Ecto neural progenitor cell (in vitro differentiated cells): ENCODE results near the gene PPP5C.
A peak's percentile ranks its signal among the peaks of the same experiment; 100 is the strongest.
"Not testable (repeated sequence)": the region's sequence is repeated elsewhere in the genome, so short reads cannot be mapped to it uniquely, and the experiment has no call there.

Experiments used
- DNase-seq: peaks from one replicate; pipeline ENCODE4 v3.0.0-alpha.2; 2018; ENCODE audit warnings: low spot score

Gene PPP5C

GRCh38 chr19:46386996-46387712, 40.3 kb downstream of the PPP5C start:
- no peak for DNase-seq

- no peak for DNase-seq
Observed at GRCh38 chr19:46387713-46388130, 40.8 kb downstream of the PPP5C start.

- DNase-seq: no peak
Observed at GRCh38 chr19:46388311-46389095, 41.6 kb downstream of the PPP5C start.

GRCh38 chr19:46390121-46390858, 43.4 kb downstream of the PPP5C start:
- DNase-seq: no peak

DNA sequence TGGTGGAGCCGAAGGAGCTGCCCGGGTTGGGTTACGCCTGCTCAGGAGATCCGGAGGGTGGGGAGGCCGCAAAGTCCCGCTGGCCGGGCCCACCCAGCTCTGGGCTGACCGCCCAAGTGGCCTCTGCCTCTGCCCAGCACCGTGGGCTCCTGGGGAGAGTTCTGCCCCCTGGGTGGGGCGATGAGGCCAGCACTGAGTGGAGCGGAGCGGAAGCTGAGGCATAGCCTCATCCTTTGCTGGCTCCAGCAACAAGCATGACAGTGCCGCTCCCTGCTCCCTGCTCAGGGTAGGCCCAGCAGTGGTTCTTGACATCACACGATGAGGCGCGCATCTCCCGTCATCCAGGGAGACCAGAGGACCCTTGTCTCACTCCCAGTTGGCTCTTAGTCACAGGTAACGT, 44.0 kb downstream of the PPP5C start:
- DNase-seq: no peak

GRCh38 chr19:46391296-46392251, 44.7 kb downstream of the PPP5C start:
- DNase-seq: peak; percentile 45

DNA sequence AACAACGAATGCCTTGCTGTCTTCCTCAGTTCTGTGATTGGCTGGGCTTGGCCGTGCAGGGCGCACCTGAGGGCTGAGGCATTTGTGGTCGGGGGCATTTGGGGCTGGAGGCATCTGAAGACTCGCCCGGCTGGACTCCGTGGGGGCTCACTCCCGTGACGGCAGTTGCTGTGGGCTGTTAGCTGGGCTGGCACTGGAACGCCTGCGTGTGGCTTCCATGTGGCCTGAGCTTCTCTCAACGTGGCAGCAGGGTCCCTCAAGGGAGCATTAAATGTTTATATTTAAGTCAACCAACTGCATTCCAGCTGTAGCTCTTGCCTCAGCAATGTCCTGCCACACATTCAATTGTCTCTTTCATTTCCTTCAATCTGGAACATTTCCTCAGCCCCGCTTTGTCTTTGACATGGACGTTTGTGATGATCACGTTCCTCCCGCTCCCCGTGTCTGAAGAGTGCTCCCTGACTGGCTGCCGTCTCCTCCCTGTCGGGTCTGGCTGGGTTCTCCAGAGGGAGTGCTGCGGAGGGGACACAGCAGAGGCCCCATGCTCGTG, 45.4 kb downstream of the PPP5C start:
- no peak for DNase-seq

- DNase-seq: no peak
Observed at GRCh38 chr19:46392837-46393236, 46.0 kb downstream of the PPP5C start.

DNA sequence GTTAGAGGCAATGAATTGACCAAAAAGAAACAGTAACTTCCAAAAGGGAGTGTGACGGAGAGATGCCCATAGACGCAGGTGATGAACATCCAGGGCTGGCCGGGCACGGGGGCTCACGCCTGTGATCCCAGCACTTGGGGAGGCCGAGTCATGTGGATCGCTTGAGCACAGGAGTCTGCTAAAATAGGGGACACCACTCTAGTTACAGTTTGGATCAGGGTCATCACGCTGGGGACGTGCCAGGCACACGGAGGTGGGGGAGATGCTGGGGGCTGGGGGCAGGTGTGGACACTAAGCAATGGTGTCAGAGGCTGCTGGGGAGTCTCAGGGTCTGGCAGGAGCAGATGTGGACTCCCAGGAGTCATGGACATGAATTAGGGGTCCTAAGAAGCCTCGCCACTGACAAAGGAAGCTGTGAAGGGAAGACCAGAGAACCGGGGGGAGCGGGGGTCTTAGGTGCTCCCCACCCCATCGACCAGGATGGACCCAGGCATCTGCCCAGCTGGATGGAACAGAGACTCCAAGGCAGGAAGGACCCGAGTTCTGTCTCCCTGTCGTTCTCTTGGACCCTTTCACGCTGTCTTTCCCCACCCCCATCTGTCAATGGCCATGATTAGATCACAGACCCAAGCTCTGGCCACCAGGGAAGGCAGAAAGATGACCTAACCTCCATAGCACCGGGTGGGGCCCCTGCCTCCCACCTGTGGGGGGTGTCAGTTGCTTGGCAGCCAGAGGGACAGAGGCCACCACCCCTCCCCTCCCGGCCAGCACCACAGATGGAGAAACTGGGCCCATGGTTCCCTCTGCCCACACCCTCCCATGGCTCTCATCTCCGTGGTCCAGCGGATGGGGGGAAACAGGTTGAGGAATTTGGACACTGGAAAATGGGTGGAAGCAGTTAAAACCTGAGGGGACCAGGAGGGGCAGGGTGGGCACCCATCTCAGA, 46.8 kb downstream of the PPP5C start:
- no peak for DNase-seq

DNA sequence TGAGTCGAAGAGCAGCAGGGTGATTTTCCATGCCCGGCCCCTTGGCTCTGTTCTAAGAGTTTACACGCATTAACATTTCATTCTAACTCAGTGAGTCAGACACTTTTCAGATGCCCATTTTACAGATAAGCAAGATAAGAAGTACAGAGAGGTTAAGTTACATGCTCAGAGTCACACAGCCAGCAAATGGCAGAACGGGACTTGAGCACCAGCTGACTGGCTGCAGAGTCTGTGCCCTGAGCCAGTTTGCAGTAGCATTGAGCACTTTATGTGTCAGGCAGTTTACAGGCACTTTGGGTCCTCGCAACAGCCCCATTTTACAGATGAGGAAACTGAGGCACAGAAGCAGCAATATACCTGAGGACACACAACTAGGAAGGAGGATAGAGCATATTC, 47.5 kb downstream of the PPP5C start:
- DNase-seq: no peak

DNA sequence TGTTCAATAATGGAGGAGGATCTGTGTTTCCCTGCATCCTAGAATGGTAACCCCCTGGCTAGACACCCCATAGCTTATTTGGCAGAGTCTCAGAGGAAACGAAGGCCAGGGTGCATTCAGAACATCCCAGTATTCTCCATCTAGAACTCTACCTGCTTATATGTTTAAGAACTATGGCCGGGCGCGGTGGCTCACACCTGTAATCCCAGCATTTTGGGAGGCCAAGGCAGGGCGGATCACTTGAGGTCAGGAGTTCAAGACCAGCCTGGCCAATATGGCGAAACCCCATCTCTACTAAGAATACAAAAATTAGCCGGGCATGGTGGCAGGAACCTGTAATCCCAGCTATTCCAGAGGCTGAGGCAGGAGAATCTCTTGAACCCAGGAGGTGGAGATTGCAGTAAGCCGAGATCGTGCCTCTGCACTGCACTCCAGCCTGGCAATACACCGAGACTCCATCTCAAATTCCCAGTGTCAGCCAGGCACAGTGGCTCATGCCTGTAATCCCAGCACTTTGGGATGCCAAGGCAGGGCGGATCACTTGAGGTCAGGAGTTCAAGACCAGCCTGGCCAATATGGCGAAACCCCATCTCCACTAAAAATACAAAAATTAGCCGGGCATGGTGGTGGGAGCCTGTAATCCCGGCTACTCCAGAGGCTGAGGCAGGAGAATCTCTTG, 51.1 kb downstream of the PPP5C start:
- DNase-seq: not testable (repeated sequence)

DNA sequence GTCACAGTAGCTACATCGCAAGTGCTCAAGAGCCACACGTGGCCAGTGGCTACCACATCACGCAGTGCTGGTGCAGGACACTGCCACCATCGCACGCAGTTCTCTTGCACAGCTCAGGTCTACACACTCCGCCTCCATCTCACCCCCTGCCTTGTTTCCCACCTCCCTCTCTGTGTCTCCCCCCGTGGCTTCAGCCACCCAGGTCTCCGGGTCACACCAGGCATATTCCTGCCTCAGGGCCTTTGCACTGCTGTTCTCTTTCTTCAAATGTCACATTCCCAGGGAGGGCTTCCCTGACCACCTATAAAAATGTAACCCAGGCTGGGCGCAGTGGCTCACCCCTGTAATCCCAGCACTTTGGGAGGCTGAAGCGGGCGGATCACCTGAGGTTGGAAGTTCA, 55.8 kb downstream of the PPP5C start:
- DNase-seq: no peak

- DNase-seq: peak; percentile 80
Observed at GRCh38 chr19:46404055-46404752, 57.3 kb downstream of the PPP5C start.

DNA sequence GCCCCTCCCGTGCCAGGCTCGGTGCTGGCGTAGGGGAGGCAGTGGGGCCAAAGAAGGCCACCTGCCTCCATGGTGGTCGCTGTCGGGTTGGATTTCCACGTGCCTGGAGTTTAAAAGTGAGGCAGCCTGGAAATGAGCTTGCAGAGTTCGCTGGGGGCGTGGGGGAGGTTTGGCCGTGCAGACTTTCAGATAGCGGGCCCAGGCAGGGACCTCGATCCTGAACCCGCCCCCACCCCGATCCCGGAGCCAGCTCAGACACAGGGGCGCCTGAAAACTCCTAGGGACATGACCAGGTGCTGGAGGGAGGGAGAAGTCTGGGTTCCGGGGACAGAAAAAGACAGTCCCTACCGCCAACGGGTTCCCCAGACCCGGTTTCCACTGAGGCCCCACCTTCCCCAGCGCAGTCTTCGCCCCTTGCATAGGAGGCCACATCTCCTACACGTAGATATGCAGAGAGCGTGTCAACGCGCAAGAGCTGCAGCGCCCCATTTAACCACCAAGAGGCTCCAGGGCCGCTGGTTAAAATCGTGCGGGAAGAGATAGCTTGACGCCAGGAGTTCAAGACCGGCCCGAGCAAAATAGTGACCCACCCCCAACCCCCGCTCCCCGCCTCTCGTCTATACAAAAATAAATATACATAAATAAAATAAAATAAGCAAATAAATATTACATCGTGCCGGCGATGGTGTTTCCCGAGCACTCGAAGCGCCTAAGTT, 58.0 kb downstream of the PPP5C start:
- no peak for DNase-seq

GRCh38 chr19:46406976-46407375, 60.1 kb downstream of the PPP5C start:
- no peak for DNase-seq

- DNase-seq: no peak
Observed at GRCh38 chr19:46407856-46408663, 61.2 kb downstream of the PPP5C start.

DNA sequence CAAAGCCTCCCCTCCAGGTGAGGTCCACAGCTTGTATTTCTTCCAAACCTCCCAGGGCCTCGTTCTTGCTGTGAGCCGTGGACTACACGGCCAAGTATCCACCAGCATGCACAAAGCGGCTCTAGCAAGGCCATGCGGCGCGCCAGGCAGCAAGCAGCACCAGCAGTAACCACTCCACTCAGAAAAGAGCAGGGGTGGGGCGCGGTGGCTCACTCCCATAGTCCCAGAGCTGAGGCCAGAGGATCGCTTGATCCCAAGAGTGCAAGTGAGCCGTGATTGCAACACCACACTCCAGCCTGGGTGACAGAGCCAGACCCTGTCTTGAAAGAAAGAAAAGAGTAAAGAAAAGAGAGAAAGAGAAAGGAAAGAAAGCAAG, 61.8 kb downstream of the PPP5C start:
- DNase-seq: no peak

GRCh38 chr19:46409191-46409590, 62.3 kb downstream of the PPP5C start:
- DNase-seq: no peak
